BJ (cell line): ENCODE measurements around the gene MOK. TPM values are rescaled to one million over a fixed set of nuclear protein-coding genes. Genes with fewer than 3 reads are reported as not detected.

Source experiments
- CTCF ChIA-PET: fragments of 350-600 bp; formaldehyde crosslinking; extraction: SDS; loops from one replicate; lab custom pipeline; 2021; ENCODE audit warnings: antibody characterized with exemption, inconsistent platforms; lab: Yijun Ruan, JAX
- POLR2A ChIA-PET: fragments of 300-600 bp; sonication (Branson Sonifier 250); formaldehyde crosslinking; extraction: SDS; loops from one replicate; lab custom pipeline; 2021; ENCODE audit warnings: antibody characterized with exemption; lab: Charles Lee
- DNase-seq: peaks from one replicate; pipeline ENCODE4 v3.0.0-alpha.2; 2011; ENCODE audit warnings: low read depth
- H3K27me3 ChIP-seq: 2 replicates; pipeline ENCODE4 v1.6.0; 2011; ENCODE audit warnings: low read length; ENCODE audit not compliant: control insufficient read depth, insufficient read depth
- H3K36me3 ChIP-seq: 2 replicates; pipeline ENCODE4 v1.5.1; 2011; ENCODE audit warnings: low read length; ENCODE audit not compliant: control insufficient read depth, insufficient read depth
- H3K4me3 ChIP-seq: 2 replicates; pipeline ENCODE4 v1.5.1; 2011; ENCODE audit warnings: low read depth, mild to moderate bottlenecking, control low read depth, low read length
- CTCF ChIP-seq: IDR thresholded peaks from 2 replicates; pipeline ENCODE4 v1.5.1; 2011; ENCODE audit warnings: low read depth, mild to moderate bottlenecking, control low read depth, inconsistent platforms, low read length, moderate library complexity; ENCODE audit not compliant: insufficient read depth
- polyA plus RNA-seq: library from polyadenylated mRNA; depleted of rRNA; stranded (reverse); fragments of >200 nt; gene quantifications from 2 replicates; pipeline ENCODE4 v1.2.3, GENCODE V29; 2011

Gene MOK
- polyA plus RNA-seq, 1 experiment: 26.0 TPM

DNA sequence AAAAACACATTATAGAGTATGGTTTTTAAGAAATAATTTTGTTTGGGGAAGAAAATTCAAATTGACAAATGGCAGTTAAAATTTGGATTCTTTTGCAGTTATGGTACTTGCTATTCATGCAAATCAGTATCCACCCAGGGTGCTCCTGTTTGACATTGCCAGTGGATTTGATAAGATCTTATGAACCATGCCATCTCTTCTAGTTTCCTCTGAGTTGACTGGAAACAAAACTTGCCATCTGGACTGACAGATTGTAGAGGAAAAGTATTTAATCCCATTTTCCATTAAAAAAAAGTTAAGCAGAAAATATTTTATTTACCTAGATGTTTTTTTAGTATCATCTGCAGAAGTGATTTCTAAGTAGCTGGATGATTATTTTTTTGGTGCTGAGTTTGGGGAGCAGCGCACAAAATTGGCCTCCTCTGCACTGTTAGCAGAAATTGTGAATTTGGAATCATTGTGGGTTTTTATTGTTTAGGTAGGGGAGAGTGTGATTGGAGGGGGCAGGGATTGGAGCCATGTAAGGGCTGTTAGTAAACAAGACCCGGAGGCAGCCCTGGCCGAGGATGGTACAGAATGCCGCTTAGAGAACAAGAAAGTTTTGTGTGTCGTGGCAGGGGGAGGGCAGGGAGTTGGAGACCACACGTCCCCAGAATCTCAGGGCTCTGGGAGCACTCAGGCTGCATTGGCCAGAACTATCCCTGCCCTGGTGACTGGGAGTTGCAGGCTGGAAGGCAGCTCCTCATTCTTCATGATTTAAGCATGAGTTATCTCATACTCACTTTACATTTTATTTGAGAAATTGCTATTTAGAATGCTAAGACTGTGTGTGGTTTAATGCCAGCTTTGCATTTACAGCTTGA is 108.7 kb downstream of the MOK start:
- H3K36me3 ChIP-seq: peaks cover 7% of the 10 kb centered on the region
- DNase-seq: no peak
- POLR2A ChIA-PET: no interaction called here
- H3K27me3 ChIP-seq: no peaks in the 10 kb centered on the region
- CTCF ChIA-PET: interaction anchor here (0.6 to 2.7 kb wide), 3 partner anchors 9 to 615 kb away, joined by 3 to 7 read pairs (median 3); no protein-coding TSS in a partner anchor
- H3K4me3 ChIP-seq: no peak overlapping the region
- TF ChIP-seq CTCF: no peak

DNA sequence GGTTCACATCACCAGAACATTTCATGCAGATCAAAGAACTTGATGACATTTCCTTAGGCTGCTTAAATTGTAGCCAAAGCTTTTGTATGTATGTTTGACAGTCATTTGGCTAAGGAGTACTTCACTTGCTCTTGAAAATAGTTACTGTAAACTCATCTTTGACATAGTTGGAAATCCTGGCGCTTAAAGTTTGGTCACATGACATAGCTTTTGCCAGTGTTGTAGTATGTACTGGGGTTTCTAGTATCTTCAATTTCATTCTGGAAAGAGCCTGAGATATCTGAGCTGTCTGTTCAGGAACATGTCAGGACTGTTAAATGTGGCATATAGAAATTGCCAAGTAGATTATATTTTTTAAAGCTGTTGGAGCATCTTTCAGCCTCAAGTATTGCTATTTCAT is 109.5 kb downstream of the MOK start:
- Histone ChIP-seq H3K4me3 (no peak overlapping the region), H3K27me3 (no peaks in the 10 kb centered on the region), H3K36me3 (peaks cover 7% of the 10 kb centered on the region)
- DNase-seq: no peak
- POLR2A ChIA-PET: no interaction called here
- CTCF ChIA-PET: interaction anchor here (2.7 kb wide), 1 partner anchor 8 kb away, joined by 7 read pairs; no protein-coding TSS in a partner anchor
- no peak for TF ChIP-seq CTCF

DNA sequence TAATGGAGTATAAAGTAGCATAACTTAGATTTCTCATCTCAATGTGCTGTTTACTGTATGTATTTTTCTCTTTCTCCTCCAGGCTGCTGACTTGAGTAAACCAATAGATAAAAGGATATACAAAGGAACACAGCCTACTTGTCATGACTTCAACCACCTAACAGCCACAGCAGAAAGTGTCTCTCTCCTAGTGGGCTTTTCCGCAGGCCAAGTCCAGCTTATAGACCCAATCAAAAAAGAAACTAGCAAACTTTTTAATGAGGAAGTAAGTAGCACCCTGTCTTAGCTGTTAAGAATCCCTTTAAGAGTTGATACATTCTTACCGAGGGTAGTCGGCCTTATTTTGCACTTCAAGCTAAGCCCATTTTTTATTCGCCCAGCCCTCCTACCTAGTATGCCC is 110.1 kb downstream of the MOK start:
- POLR2A ChIA-PET: no interaction called here
- CTCF ChIA-PET: no interaction called here
- TF ChIP-seq CTCF: no peak

GRCh38 chr14:102192840-102193502 is 112.0 kb downstream of the MOK start:
- H3K36me3 ChIP-seq: peaks cover 3% of the 10 kb centered on the region; the same call in 1 of the 2 replicates
- ChIA-PET CTCF (interaction anchor here (0.6 to 0.7 kb wide), 2 partner anchors 31 to 926 kb away, joined by 3 to 4 read pairs; no protein-coding TSS in a partner anchor), POLR2A (no interaction called here)
- TF ChIP-seq CTCF: no peak
- H3K27me3 ChIP-seq: no peaks in the 10 kb centered on the region
- DNase-seq: no peak
- no peak overlapping the region for H3K4me3 ChIP-seq

More for the DNA sequence above, 110.1 kb downstream of the MOK start:
- no peak overlapping the region for H3K4me3 ChIP-seq
- no peak for DNase-seq
- peaks cover 7% of the 10 kb centered on the region for H3K36me3 ChIP-seq
- no peaks in the 10 kb centered on the region for H3K27me3 ChIP-seq

DNA sequence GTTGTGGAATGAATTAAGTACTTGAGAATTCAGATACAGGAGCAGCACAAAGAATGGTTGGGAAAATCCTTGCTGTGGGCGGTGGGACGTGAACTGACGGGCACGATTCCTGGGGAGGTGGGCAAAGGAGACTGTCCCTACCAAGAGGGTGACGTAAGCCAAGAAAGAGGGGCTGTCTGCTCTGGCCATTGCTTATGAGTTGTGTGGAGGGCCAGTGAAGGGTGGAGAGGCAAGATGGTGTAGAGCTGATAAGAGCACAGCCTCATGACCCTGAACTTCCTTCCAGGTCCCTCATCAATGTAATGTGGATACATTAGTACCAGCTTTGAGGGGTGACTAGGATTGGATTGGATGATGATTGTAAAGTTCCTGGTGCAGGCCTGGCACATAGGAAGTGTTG is 115.1 kb downstream of the MOK start:
- POLR2A ChIA-PET: no interaction called here
- no peak for DNase-seq
- Histone ChIP-seq H3K4me3 (no peak overlapping the region), H3K27me3 (no peaks in the 10 kb centered on the region), H3K36me3 (no peaks in the 10 kb centered on the region)
- CTCF ChIA-PET: no interaction called here
- no peak for TF ChIP-seq CTCF
